AG09319 (cell line): ENCODE measurements around the gene NFATC1.
A peak's percentile ranks its signal among the peaks of the same experiment; 100 is the strongest.
"Not testable (repeated sequence)": the region's sequence is repeated elsewhere in the genome, so short reads cannot be mapped to it uniquely, and the experiment has no call there.

Source experiments
- DNase-seq: peaks from one replicate; pipeline ENCODE4 v3.0.0-alpha.2; 2010; ENCODE audit warnings: low read depth; ENCODE audit errors: extremely low read depth
- TF ChIP-seq, protein P1 (sequence below): IDR thresholded peaks from 2 replicates; pipeline ENCODE4 v1.5.1; 2011; ENCODE audit warnings: low read depth, mild to moderate bottlenecking, inconsistent platforms, low read length, moderate library complexity

The NFATC1 gene

DNA sequence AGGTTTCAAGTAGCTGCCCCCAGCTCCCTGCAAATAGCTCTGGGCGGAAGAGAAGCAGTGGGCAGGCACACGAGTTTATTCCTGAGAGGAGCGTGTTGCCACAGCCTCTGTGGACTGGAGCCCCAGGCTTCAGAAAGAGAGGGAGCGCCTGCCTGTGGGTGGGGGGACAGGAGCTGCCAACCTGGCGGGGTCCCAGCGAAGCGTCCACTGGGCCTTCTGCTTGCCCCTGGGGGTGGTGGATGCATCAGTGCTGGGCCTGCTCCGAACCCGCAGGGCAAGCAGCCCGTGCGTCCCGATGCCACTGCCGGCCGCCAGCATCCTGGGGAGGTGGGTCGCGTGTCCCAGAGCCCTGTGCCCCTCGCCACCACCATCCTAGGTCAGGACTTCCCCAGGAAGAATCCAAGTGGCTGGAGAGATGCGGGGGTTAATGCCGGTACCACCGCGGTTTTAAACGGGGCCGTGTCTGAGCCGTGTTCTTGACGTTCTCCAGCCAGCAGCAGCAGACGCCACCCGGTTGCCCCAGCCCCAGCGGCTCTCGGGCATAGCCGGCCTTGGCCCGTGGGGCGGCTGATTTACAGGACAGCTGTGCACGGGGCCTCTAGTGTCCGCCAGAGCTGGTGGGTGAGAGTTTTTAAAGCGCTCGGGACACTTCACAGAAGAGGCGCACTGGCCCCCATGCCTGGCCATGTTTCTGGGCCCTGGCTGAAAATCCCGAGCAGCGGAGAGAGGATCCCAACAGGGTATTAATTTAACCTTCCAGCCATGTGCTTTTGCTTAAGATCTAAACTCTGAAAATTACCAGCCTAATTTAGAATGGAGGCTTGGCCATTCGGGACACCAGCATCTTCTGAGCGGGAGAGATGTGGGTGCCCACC, 84.7 kb downstream of the NFATC1 start:
- DNase-seq: no peak
- TF ChIP-seq, protein P1, sequence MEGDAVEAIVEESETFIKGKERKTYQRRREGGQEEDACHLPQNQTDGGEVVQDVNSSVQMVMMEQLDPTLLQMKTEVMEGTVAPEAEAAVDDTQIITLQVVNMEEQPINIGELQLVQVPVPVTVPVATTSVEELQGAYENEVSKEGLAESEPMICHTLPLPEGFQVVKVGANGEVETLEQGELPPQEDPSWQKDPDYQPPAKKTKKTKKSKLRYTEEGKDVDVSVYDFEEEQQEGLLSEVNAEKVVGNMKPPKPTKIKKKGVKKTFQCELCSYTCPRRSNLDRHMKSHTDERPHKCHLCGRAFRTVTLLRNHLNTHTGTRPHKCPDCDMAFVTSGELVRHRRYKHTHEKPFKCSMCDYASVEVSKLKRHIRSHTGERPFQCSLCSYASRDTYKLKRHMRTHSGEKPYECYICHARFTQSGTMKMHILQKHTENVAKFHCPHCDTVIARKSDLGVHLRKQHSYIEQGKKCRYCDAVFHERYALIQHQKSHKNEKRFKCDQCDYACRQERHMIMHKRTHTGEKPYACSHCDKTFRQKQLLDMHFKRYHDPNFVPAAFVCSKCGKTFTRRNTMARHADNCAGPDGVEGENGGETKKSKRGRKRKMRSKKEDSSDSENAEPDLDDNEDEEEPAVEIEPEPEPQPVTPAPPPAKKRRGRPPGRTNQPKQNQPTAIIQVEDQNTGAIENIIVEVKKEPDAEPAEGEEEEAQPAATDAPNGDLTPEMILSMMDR: no peak

DNA sequence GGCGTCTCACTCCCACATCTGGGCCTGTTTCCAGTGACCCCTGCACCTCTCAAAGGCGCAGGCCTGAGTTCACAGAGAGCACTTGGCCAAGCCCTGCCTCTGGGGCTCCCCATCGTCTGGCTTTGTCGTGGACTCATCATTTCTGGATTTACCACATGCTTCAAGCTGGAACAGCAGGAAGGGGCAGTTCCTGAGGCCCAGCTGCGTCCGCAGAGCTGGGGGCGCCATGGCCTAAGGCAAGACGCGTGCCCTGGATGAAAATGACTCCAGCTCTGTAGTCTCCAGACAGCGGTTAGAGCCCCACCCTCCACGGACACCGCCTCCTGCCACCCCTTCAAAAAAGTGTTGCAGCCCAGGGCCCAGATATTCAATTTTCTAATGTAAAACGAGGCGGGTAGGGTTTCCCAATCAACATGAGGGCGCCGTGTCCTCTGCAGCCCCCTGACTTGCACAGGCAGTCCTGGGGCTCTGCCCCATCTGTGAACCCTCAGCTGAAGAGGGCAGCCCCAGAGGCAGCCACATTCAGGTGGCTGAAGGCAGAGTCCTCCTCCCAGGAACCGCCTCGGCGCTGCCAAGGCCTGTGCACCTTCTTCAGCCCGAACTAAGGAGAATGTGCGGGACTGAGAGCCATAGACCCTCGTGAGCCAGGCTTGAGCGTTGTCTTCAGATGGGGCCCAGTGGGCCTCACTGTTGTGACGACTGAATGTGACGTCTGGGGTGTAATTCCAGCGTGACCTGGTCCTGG, 85.5 kb downstream of the NFATC1 start:
- DNase-seq: no peak
- TF ChIP-seq, protein P1: no peak

DNA sequence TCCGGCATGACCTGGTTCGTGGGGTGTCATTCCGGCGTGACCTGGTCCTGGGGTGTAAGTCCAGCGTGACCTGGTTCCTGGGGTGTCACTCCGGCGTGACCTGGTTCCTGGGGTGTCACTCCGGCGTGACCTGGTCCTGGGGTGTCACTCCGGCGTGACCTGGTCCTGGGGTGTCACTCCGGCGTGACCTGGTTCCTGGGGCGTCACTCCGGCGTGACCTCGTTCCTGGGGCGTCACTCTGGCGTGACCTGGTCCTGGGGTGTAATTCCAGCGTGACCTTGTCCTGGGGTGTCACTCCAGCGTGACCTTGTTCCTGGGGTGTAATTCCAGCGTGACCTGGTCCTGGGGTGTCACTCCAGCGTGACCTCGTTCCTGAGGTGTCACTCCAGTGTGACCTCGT, 87.7 kb downstream of the NFATC1 start:
- not testable (repeated sequence) for DNase-seq

DNA sequence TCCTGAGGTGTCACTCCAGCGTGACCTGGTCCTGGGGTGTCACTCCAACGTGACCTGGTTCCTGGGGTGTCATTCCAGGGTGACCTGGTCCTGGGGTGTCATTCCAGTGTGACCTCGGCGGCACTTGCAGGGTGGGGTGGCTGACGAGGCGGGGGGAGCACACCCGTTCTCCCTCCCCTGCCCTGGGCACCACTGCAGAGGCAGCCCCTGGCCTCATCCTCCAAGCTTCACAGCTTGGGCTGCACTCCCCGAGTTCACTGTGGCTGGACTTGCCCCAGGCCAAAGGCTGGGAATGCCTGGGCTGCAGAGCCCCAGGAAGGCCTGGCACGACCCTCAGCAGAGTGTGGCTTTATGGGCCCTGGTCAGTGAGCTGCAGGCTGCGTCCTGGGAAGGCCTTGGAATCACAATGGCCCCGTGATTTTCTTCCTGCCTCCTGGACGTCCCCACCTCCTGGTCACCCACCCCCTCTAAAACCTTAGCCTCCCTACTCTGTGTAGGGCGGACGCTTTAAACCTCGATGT, 88.3 kb downstream of the NFATC1 start:
- TF ChIP-seq, protein P1: no peak
- DNase-seq: no peak

DNA sequence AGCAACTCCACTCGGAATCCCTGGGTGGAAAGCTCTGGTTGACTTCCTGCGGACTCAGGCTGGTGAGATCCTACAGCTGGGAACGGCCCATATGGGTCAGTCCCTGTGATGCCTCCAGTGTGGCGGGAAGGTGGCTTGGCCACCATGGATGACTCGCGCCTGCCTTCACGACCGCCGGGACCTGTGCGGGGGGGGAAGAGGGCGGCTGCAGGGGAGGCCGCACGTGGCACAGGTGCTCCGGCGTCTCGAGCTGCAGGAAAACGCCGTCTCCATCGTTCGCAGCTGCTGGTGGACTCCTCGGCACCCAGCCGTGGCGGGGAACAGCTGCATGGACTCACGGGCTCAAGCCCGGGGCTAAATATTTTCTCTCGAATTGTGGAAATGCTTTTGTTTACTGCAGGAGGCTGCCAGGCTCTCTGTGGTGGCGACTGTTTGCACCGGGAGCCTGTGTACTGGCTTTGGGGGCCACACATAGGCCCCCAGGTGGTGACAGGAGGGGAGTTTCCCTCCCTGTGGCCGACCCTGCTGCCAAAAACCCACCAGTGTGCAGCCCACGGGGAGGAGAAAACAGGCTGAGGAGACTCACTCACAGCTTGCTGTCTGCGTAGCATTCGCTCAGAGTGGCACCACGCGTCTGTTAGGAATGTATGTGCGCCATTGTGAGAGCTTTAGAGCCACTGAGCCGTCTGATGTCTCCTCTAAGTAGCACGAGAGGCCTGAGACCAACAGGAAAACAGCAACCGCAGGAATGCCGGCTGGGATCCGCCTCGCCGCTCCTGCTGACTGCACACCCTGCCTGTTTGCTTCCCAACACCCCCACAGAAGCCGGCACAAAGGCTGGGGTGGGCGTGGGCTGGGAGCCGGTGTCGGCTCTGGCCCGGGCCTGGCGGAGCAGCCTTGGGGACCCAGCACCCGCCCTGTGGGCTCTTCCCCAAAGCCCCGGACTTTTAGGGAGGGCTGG, 89.2 kb downstream of the NFATC1 start:
- TF ChIP-seq, protein P1: no peak
- peak; percentile 85 for DNase-seq

DNA sequence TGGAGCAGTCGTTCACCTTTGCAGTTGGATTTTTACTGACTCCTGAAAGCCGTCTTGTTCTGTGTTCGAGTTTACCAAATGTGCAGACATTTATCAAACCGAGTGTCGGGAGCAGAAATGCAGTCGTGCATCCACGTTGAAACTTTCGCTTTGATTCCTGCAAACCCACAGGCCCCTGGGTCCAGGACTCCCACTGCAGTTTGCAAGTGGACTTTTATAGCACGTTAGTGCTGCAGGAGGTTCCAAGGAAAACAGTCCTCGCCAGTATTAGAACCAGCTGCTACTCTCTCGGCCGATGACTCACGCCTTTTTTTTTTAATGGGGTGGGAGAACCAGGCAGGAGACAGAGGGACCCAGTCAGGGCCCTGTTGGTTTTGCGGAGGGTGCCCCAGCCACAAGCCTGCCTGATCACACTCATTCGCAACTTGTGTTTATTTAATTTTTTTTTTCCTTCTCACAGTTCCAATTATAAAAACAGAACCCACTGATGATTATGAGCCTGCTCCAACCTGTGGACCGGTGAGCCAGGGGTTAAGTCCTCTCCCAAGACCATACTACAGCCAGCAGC, 90.1 kb downstream of the NFATC1 start:
- DNase-seq: peak; percentile 64
- TF ChIP-seq, protein P1: no peak
